HCT116 (cell line): Measurements from ENCODE around the gene LHPP. TPM values are rescaled to one million over a fixed set of nuclear protein-coding genes. Genes with fewer than 3 reads are reported as not detected.

ENCODE experiments used
- ATAC-seq: fragments of 200-7000 bp; cut with Tn5 transposase; 2 replicates; pipeline ENCODE4 v1.9.1; 2020; ENCODE audit warnings: mild to moderate bottlenecking, moderate library complexity
- BruUV-seq: library from RNA; stranded (reverse); fragments of 400-500 nt; replicated peaks from 2 replicates; lab custom pipeline; 2021; lab: Mats Ljungman, UMichigan
- CTCF ChIA-PET: fragments of 300-600 bp; sonication (Branson Sonifier 250); formaldehyde crosslinking; loops from one replicate; lab custom pipeline; 2021; ENCODE audit warnings: antibody characterized with exemption; lab: Charles Lee
- POLR2A ChIA-PET: fragments of 300-600, 350-600 bp; sonication (Branson Sonifier 250); formaldehyde crosslinking; loops from one replicate; lab custom pipeline; 2021; ENCODE audit warnings: antibody characterized with exemption; lab: Charles Lee
- RAD21 ChIA-PET, 2 experiments: fragments of 300-600 bp; sonication (Branson Sonifier 250); formaldehyde crosslinking; loops; one replicate each; lab custom pipeline; 2023; ENCODE audit warnings: low total read pairs in 2 of 2; ENCODE audit not compliant: uncharacterized antibody in 2 of 2, unreplicated experiment in 2 of 2, low non-redundant PET in 1 of 2; lab: Charles Lee
- DNase-seq: peaks from one replicate; pipeline ENCODE4 v3.0.0-alpha.2; 2010; ENCODE audit warnings: low read depth, low spot score
- H2AFZ ChIP-seq: fragments of 200-600 bp; shearing (Covaris generic), sonication (generic); 2 replicates; pipeline ENCODE4 v1.6.1; 2017; ENCODE audit warnings: low read depth, mixed run types, mixed read lengths, antibody characterized with exemption, low read length; ENCODE audit not compliant: poor library complexity, severe bottlenecking
- H3K27ac ChIP-seq: 2 replicates; pipeline ENCODE4 v1.5.1; 2012; ENCODE audit warnings: low read depth, low read length
- H3K27me3 ChIP-seq: fragments of 200-600 bp; sonication (generic); 2 replicates; pipeline ENCODE4 v1.6.1; 2016; ENCODE audit warnings: mixed run types, low read length, mixed read lengths; ENCODE audit not compliant: insufficient read depth
- H3K36me3 ChIP-seq, 2 experiments: fragments of 200-500 bp in 1 of 2; fragments of 200-600 bp in 1 of 2; sonication (Bioruptor generic) in 1 of 2; sonication (generic) in 1 of 2; 2 replicates each; pipeline versions ENCODE4 v1.5.1 to v1.6.1; 2014 to 2016; ENCODE audit warnings: low read length in 2 of 2, inconsistent platforms in 1 of 2, mixed read lengths in 1 of 2, mixed run types in 1 of 2; ENCODE audit not compliant: insufficient read depth in 2 of 2, control insufficient read depth in 1 of 2
- H3K4me1 ChIP-seq, 2 experiments: fragments of 200-600 bp in 1 of 2; sonication (generic) in 1 of 2; 2 replicates each; pipeline versions ENCODE4 v1.5.1 to v1.6.1; 2012 to 2017; ENCODE audit warnings: low read length in 2 of 2, inconsistent platforms in 1 of 2, mild to moderate bottlenecking in 1 of 2, mixed read lengths in 1 of 2, mixed run types in 1 of 2, moderate library complexity in 1 of 2; ENCODE audit not compliant: insufficient read depth in 2 of 2, control insufficient read depth in 1 of 2
- H3K4me2 ChIP-seq: fragments of 200-600 bp; sonication (generic); 2 replicates; pipeline ENCODE4 v1.6.1; 2017; ENCODE audit warnings: mixed run types, low read length, mixed read lengths
- H3K4me3 ChIP-seq, 2 experiments: fragments of 200-600 bp in 1 of 2; sonication (generic) in 1 of 2; replicated peaks in 1 of 2; 2 replicates each; pipeline ENCODE4 v1.5.1; 2011 to 2016; ENCODE audit warnings: low read length in 2 of 2, control low read depth in 1 of 2, low read depth in 1 of 2, mild to moderate bottlenecking in 1 of 2, mixed read lengths in 1 of 2, mixed run types in 1 of 2
- H3K79me2 ChIP-seq: fragments of 200-600 bp; sonication (generic); 2 replicates; pipeline ENCODE4 v1.6.1; 2017; ENCODE audit warnings: mild to moderate bottlenecking, mixed run types, low read length, moderate library complexity, mixed read lengths; ENCODE audit not compliant: insufficient read depth
- H3K9ac ChIP-seq: fragments of 200-600 bp; sonication (generic); 2 replicates; pipeline ENCODE4 v1.6.1; 2016; ENCODE audit warnings: low read length, mixed read lengths
- H3K9me2 ChIP-seq: fragments of 200-600 bp; sonication (generic), shearing (Covaris generic); 2 replicates; pipeline ENCODE4 v1.6.1; 2017; ENCODE audit warnings: mixed run types, mild to moderate bottlenecking, moderate library complexity; ENCODE audit not compliant: insufficient read depth
- H3K9me3 ChIP-seq, 2 experiments: fragments of 200-500 bp in 1 of 2; fragments of 200-600 bp in 1 of 2; sonication (Bioruptor generic) in 1 of 2; sonication (generic) in 1 of 2; 2 replicates each; pipeline ENCODE4 v1.6.1; 2014 to 2017; ENCODE audit warnings: low read length in 2 of 2, mixed read lengths in 2 of 2, inconsistent platforms in 1 of 2, low read depth in 1 of 2, mild to moderate bottlenecking in 1 of 2, mixed run types in 1 of 2, moderate library complexity in 1 of 2; ENCODE audit not compliant: control insufficient read depth in 1 of 2, insufficient read depth in 1 of 2
- H4K20me1 ChIP-seq: fragments of 200-600 bp; sonication (generic), shearing (Covaris generic); 2 replicates; pipeline ENCODE4 v1.6.1; 2017; ENCODE audit warnings: mixed run types, mild to moderate bottlenecking, moderate library complexity; ENCODE audit not compliant: insufficient read depth
- EGR1 ChIP-seq: IDR thresholded peaks from 2 replicates; pipeline ENCODE4 v1.6.1; 2012; ENCODE audit warnings: low read depth
- ELF1 ChIP-seq: IDR thresholded peaks from 2 replicates; pipeline ENCODE4 v1.6.1; 2012; ENCODE audit warnings: low read depth, borderline replicate concordance
- EZH2 ChIP-seq: fragments of 200-600 bp; sonication (generic); IDR thresholded peaks from 2 replicates; pipeline ENCODE4 v1.6.1; 2017; ENCODE audit warnings: antibody characterized with exemption, mixed run types
- EZH2phosphoT487 ChIP-seq: fragments of 200-600 bp; IDR thresholded peaks from 2 replicates; pipeline ENCODE4 v1.6.1; 2018; ENCODE audit warnings: antibody characterized with exemption, borderline replicate concordance
- JUND ChIP-seq: IDR thresholded peaks from 2 replicates; pipeline ENCODE4 v1.6.1; 2012
- POLR2A ChIP-seq: IDR thresholded peaks from 2 replicates; pipeline ENCODE4 v1.7.0; 2011; ENCODE audit warnings: borderline replicate concordance; ENCODE audit not compliant: insufficient read depth, insufficient read length; ENCODE audit errors: extremely low read depth
- POLR2AphosphoS5 ChIP-seq: IDR thresholded peaks from 2 replicates; pipeline ENCODE4 v1.6.1; 2011; ENCODE audit warnings: mild to moderate bottlenecking, low read depth, low read length, moderate library complexity
- RAD21 ChIP-seq: IDR thresholded peaks from 2 replicates; pipeline ENCODE4 v1.6.1; 2012; ENCODE audit warnings: low read depth, mild to moderate bottlenecking
- SIN3A ChIP-seq: IDR thresholded peaks from 2 replicates; pipeline ENCODE4 v1.6.1; 2012; ENCODE audit warnings: low read depth
- SP1 ChIP-seq: IDR thresholded peaks from 2 replicates; pipeline ENCODE4 v1.6.1; 2012; ENCODE audit warnings: low read depth
- SRF ChIP-seq: IDR thresholded peaks from 2 replicates; pipeline ENCODE4 v1.6.1; 2012; ENCODE audit warnings: low read depth
- TCF7L2 ChIP-seq: IDR thresholded peaks from 2 replicates; pipeline ENCODE4 v1.7.0; 2011; ENCODE audit warnings: borderline replicate concordance, inconsistent platforms; ENCODE audit not compliant: insufficient read depth, insufficient read length; ENCODE audit errors: extremely low read depth
- YY1 ChIP-seq: IDR thresholded peaks from 2 replicates; pipeline ENCODE4 v1.6.1; 2011; ENCODE audit warnings: low read length, low read depth, moderate library complexity, mild to moderate bottlenecking; ENCODE audit not compliant: insufficient replicate concordance; ENCODE audit errors: extremely low read depth
- ZFX ChIP-seq: fragments of 450-650 bp; IDR thresholded peaks from 2 replicates; pipeline ENCODE4 v1.6.1; 2017
- ZNF274 ChIP-seq: fragments of 200-500 bp; sonication (Bioruptor generic); IDR thresholded peaks from 2 replicates; pipeline ENCODE4 v1.6.1; 2014; ENCODE audit warnings: mild to moderate bottlenecking, low read depth, low read length, inconsistent platforms
- intact Hi-C: fragments of 100-400 bp; cut with micrococcal nuclease; formaldehyde crosslinking; loops from 2 replicates; pipeline ENCODE4 v1.10.0; 2022
- total RNA-seq: library from RNA; stranded (reverse); gene quantifications from one replicate; pipeline ENCODE4 v1.2.1, GENCODE V29; 2021; ENCODE audit not compliant: unreplicated experiment
- TF ChIP-seq, protein P1 (sequence below): IDR thresholded peaks from 2 replicates; pipeline ENCODE4 v1.6.1; 2012; ENCODE audit warnings: low read depth
- TF ChIP-seq, protein P2 (sequence below): IDR thresholded peaks from 2 replicates; pipeline ENCODE4 v1.6.1; 2011; ENCODE audit warnings: mild to moderate bottlenecking, low read length, moderate library complexity; ENCODE audit not compliant: insufficient replicate concordance; ENCODE audit errors: extremely low read depth
- TF ChIP-seq, protein P3 (sequence below): IDR thresholded peaks from 2 replicates; pipeline ENCODE4 v1.6.1; 2012
- TF ChIP-seq, protein P4 (sequence below): IDR thresholded peaks from 2 replicates; pipeline ENCODE4 v1.6.1; 2012

Gene LHPP
- total RNA-seq, 1 experiment from 2014 or later = 45.8 TPM

DNA sequence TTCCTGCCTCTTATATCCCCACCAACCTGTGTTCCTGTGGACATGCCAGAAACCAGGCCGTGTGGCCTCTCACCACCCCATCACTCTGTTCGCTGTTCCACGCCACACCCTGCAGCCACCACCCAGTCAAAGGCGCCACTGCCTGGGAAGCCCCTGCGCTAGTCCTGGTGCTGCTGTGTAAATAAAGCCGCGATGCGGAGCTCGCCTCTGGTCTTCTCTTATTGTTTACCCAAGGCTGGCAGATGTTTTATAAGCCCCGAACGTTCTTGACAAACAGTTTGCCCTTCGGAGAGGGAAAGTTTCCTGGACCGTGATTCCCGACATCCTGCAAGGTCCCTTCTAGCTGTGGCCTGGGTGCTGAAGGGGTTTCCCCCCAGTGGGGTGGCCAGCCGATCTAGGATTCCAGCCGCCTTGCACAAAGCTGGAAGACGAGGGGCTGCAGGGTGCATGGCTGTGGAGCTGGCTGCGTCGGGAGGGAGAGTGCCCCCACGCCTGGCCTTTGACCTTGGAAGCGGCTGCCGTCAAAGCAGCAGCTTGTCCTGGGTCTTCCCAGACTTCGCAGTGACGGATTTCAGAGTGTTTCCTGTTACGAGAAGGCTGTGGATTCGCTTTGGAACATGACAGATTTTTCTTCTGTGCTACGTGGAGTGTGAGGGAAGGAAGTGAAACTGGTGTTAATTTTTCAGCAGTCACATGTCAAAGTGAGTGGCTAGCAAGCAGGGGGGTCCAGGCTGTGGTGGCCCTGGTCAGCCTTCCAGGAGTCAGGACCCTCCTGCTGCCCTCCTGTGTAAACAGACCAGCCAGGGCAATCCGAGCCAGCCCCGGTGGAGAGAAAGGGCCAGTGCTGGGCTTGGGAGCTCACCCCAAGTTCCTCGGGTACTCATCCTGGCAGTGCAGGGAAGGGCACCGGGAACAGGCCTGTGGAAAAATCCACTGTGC, 61.6 kb downstream of the LHPP start:
- no peak overlapping the region for H2AFZ ChIP-seq
- peaks cover 9 to 11% of the 10 kb centered on the region in 2 experiments for H3K4me1 ChIP-seq
- H3K79me2 ChIP-seq = no peaks in the 10 kb centered on the region
- CTCF ChIA-PET = interaction anchor here (1.2 kb wide), 1 partner anchor 218 kb away, joined by 5 read pairs; no protein-coding TSS in a partner anchor
- no peak for ATAC-seq
- POLR2A ChIA-PET = no interaction called here
- RAD21 ChIA-PET = no interaction called here
- no peaks in the 10 kb centered on the region for H3K9me3 ChIP-seq
- intact Hi-C loops = no loop called here
- no peaks in the 10 kb centered on the region for H3K27me3 ChIP-seq
- no peak overlapping the region for H3K4me3 ChIP-seq
- no TSS peak for BruUV-seq
- H3K36me3 ChIP-seq = no peaks in the 10 kb centered on the region
- no peak overlapping the region for H3K9ac ChIP-seq
- no peaks in the 10 kb centered on the region for H4K20me1 ChIP-seq
- TF ChIP-seq POLR2A (no peak), YY1 (no peak), SP1 (no peak), ELF1 (no peak), ZFX (no peak), EZH2phosphoT487 (no peak), JUND (no peak), EZH2 (no peak), POLR2AphosphoS5 (no peak), ZNF274 (no peak), RAD21 (no peak), EGR1 (no peak), SRF (no peak), TCF7L2 (no peak), SIN3A (no peak)
- TF ChIP-seq, protein P1, sequence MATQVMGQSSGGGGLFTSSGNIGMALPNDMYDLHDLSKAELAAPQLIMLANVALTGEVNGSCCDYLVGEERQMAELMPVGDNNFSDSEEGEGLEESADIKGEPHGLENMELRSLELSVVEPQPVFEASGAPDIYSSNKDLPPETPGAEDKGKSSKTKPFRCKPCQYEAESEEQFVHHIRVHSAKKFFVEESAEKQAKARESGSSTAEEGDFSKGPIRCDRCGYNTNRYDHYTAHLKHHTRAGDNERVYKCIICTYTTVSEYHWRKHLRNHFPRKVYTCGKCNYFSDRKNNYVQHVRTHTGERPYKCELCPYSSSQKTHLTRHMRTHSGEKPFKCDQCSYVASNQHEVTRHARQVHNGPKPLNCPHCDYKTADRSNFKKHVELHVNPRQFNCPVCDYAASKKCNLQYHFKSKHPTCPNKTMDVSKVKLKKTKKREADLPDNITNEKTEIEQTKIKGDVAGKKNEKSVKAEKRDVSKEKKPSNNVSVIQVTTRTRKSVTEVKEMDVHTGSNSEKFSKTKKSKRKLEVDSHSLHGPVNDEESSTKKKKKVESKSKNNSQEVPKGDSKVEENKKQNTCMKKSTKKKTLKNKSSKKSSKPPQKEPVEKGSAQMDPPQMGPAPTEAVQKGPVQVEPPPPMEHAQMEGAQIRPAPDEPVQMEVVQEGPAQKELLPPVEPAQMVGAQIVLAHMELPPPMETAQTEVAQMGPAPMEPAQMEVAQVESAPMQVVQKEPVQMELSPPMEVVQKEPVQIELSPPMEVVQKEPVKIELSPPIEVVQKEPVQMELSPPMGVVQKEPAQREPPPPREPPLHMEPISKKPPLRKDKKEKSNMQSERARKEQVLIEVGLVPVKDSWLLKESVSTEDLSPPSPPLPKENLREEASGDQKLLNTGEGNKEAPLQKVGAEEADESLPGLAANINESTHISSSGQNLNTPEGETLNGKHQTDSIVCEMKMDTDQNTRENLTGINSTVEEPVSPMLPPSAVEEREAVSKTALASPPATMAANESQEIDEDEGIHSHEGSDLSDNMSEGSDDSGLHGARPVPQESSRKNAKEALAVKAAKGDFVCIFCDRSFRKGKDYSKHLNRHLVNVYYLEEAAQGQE = no peak
- TF ChIP-seq, protein P2, sequence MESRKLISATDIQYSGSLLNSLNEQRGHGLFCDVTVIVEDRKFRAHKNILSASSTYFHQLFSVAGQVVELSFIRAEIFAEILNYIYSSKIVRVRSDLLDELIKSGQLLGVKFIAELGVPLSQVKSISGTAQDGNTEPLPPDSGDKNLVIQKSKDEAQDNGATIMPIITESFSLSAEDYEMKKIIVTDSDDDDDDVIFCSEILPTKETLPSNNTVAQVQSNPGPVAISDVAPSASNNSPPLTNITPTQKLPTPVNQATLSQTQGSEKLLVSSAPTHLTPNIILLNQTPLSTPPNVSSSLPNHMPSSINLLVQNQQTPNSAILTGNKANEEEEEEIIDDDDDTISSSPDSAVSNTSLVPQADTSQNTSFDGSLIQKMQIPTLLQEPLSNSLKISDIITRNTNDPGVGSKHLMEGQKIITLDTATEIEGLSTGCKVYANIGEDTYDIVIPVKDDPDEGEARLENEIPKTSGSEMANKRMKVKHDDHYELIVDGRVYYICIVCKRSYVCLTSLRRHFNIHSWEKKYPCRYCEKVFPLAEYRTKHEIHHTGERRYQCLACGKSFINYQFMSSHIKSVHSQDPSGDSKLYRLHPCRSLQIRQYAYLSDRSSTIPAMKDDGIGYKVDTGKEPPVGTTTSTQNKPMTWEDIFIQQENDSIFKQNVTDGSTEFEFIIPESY = no peak
- TF ChIP-seq, protein P3, sequence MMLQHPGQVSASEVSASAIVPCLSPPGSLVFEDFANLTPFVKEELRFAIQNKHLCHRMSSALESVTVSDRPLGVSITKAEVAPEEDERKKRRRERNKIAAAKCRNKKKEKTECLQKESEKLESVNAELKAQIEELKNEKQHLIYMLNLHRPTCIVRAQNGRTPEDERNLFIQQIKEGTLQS = no peak
- TF ChIP-seq, protein P4, sequence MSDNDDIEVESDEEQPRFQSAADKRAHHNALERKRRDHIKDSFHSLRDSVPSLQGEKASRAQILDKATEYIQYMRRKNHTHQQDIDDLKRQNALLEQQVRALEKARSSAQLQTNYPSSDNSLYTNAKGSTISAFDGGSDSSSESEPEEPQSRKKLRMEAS = no peak
- DNase-seq = no peak
- no peak overlapping the region for H3K27ac ChIP-seq
- H3K4me2 ChIP-seq = no peak overlapping the region
- H3K9me2 ChIP-seq = no peaks in the 10 kb centered on the region
